H1 (cell line): ENCODE results near the gene SZT2.

Experiments used
- CEBPB ChIP-seq: IDR thresholded peaks from 2 replicates; pipeline ENCODE4 v1.6.1; 2012; ENCODE audit warnings: low read depth, low read length
- CTCF ChIP-seq, 3 experiments: IDR thresholded peaks; 1 replicate in 2 of 3; 2 replicates in 1 of 3; pipeline versions ENCODE4 v1.5.1 to v1.6.1; 2011; ENCODE audit warnings: low read length in 3 of 3, mild to moderate bottlenecking in 3 of 3, inconsistent platforms in 2 of 3, low read depth in 1 of 3, moderate library complexity in 1 of 3; ENCODE audit not compliant: insufficient read depth in 1 of 3; ENCODE audit errors: control extremely low read depth in 1 of 3
- POLR2A ChIP-seq, 2 experiments: IDR thresholded peaks; 1 replicate in 1 of 2; 2 replicates in 1 of 2; pipeline ENCODE4 v1.6.1; 2011; ENCODE audit warnings: low read depth in 2 of 2, low read length in 2 of 2, mild to moderate bottlenecking in 2 of 2; ENCODE audit errors: control extremely low read depth in 1 of 2
- POLR2AphosphoS5 ChIP-seq: IDR thresholded peaks from 2 replicates; pipeline ENCODE4 v1.6.1; 2011; ENCODE audit warnings: low read depth, low read length
- TAF1 ChIP-seq: IDR thresholded peaks from 2 replicates; pipeline ENCODE4 v1.6.1; 2011; ENCODE audit warnings: mild to moderate bottlenecking, low read depth, low read length

DNA sequence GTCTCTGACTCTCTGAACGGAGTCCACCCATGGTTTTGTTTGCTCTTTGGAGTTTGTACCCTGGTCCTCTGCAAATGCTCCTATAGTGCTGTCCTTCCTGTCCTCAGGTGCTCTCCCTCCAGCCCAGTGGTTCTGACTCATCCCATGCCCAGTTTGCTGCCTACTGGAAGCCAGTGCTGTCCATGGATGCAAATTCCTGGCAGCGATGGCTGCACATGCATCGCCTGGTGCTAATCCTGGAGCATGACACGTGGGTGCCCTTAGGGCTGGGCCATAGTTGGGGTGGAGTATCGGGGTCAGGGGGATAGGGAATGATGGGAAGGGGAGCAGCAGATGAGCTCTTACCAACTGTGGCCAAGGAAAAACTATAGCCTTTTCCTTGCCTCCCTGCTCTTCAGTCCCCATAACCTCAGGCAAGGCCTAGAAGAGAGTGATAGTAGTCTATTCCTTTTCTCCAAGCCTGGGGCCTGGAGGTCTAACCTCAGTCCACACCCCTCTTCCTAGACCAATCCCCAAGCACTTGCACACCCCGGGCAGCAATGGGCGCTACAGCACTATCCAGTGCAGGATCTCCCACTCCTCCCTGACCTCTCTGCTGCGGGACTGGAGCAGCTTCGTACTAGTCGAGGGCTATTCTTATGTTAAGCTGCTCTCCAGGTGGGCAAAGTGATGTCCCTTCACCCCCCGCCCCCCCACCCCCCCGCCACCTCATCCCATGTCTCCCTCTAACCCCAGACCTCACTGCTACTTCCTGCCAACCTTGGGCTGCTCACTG is 32.5 kb downstream of the SZT2 start:
- TF ChIP-seq POLR2AphosphoS5: no peak
- no peak for TF ChIP-seq POLR2A (IDR thresholded peaks at IDR 0.05; ENCODE audit: control extremely low read depth in 1 of 2, low read depth in 2 of 2, low read length in 2 of 2)
- peak; percentile 27 to 50 (median 41); a peak in 3 of 4 replicates for TF ChIP-seq CTCF (IDR thresholded peaks at IDR 0.05; ENCODE audit: control extremely low read depth in 1 of 3, insufficient read depth in 1 of 3, low read depth in 1 of 3, low read length in 3 of 3)
- TF ChIP-seq CEBPB: no peak
- TF ChIP-seq TAF1: no peak
